GM18519 (cell line): ENCODE results near the gene MACO1.
"Not testable (repeated sequence)": the region's sequence is repeated elsewhere in the genome, so short reads cannot be mapped to it uniquely, and the experiment has no call there.

Source experiments
- ATAC-seq: cut with Tn5 transposase; IDR thresholded peaks from one replicate; pipeline ENCODE4 v1.9.1; 2021; ENCODE audit warnings: mild to moderate bottlenecking, moderate library complexity; ENCODE audit not compliant: unreplicated experiment, low FRiP score

MACO1 gene

GRCh38 chr1:25485536-25486411, 55.1 kb downstream of the MACO1 start:
- no peak for ATAC-seq

GRCh38 chr1:25486602-25487001, 55.9 kb downstream of the MACO1 start:
- ATAC-seq, result no peak

- no peak for ATAC-seq
These were observed 56.9 kb downstream of the MACO1 start for GRCh38 chr1:25487628-25488027.

- no peak for ATAC-seq
These were observed 61.6 kb downstream of the MACO1 start for GRCh38 chr1:25492323-25492722.

- ATAC-seq, result no peak
These were observed 64.3 kb downstream of the MACO1 start for GRCh38 chr1:25494952-25495351.

GRCh38 chr1:25500694-25501093, 70.0 kb downstream of the MACO1 start:
- no peak for ATAC-seq

GRCh38 chr1:25501235-25502058, 70.8 kb downstream of the MACO1 start:
- no peak for ATAC-seq

- ATAC-seq, result no peak
These were observed 72.3 kb downstream of the MACO1 start for GRCh38 chr1:25502957-25503356.

GRCh38 chr1:25503551-25504426, 73.1 kb downstream of the MACO1 start:
- no peak for ATAC-seq

- ATAC-seq, result no peak
These were observed 74.3 kb downstream of the MACO1 start for GRCh38 chr1:25504706-25505595.

GRCh38 chr1:25505656-25506385, 75.1 kb downstream of the MACO1 start:
- no peak for ATAC-seq

- not testable (repeated sequence) for ATAC-seq
These were observed 76.1 kb downstream of the MACO1 start for GRCh38 chr1:25506566-25507463.

GRCh38 chr1:25513666-25514065, 83.0 kb downstream of the MACO1 start:
- no peak for ATAC-seq

GRCh38 chr1:25515033-25515432, 84.3 kb downstream of the MACO1 start:
- ATAC-seq, result no peak

- no peak for ATAC-seq
These were observed 86.0 kb downstream of the MACO1 start for GRCh38 chr1:25516686-25517085.

- no peak for ATAC-seq
These were observed 87.0 kb downstream of the MACO1 start for GRCh38 chr1:25517476-25518394.

GRCh38 chr1:25519624-25520023, 88.9 kb downstream of the MACO1 start:
- ATAC-seq, result no peak
